Lower leg skin (tissue), 4 donors: ENCODE results near the gene DDX41. TPM values are rescaled to one million over a fixed set of nuclear protein-coding genes. Genes with fewer than 3 reads are reported as not detected.
"Not testable (repeated sequence)": the region's sequence is repeated elsewhere in the genome, so short reads cannot be mapped to it uniquely, and the experiment has no call there.

Experiments used
- DNase-seq, 2 donors: peaks; one replicate each; pipeline ENCODE4 v3.0.0-alpha.2; 2019; ENCODE audit warnings: low spot score in 2 of 2
- H3K4me3 ChIP-seq: fragments of 200-600 bp; sonication (generic); 2 replicates; pipeline ENCODE4 v1.5.1; 2017; ENCODE audit warnings: mild to moderate bottlenecking, low read depth; ENCODE audit not compliant: poor library complexity, severe bottlenecking
- CTCF ChIP-seq, 3 donors: fragments of 450-650 bp; IDR thresholded peaks; one replicate each; pipeline ENCODE4 v1.5.1; 2016; ENCODE audit warnings: antibody characterized with exemption in 3 of 3, mild to moderate bottlenecking in 3 of 3, moderate library complexity in 2 of 3
- POLR2A ChIP-seq, 2 donors: fragments of 450-650 bp; IDR thresholded peaks; one replicate each; pipeline ENCODE4 v1.6.1; 2016 to 2017; ENCODE audit warnings: antibody characterized with exemption in 2 of 2, mild to moderate bottlenecking in 1 of 2, moderate library complexity in 1 of 2
- WGBS, 2 donors: methylation state at CpG; one replicate each; pipeline ENCODE4 v1.1.5; 2018; 5-methylcytosine and 5-hydroxymethylcytosine counted together
- intact Hi-C: fragments of 100-400 bp; cut with DNase I; formaldehyde crosslinking; loops from one replicate; pipeline ENCODE4 v1.15.0; 2023; ENCODE audit warnings: low total_unique reads
- total RNA-seq, 4 donors: library from RNA; depleted of rRNA; stranded (reverse); fragments of >200 nt; gene quantifications; one replicate each; pipeline ENCODE4 v1.1.0, GENCODE V29; 2016

Gene DDX41
- total RNA-seq, 4 donors from 2014 or later = 70.7 to 108 (median 88.6) TPM

DNA sequence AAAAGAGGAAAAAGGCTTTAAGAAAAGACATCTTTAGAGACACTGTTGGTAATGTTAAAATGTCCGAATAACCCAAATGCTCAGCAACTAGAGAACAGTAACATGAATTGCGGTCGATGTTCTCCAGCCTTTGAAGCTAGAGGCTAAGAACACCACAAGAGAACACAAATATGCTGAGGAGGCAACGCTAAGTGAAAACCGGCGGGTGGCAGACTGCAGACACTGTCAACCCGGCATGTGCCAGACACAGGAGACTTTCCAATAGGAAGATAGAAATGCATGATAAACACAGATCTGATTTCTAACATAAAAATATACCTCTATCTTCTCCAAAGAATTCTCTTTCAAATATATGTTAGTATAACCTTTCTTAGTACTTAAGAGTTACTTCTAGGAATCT is 18.4 kb upstream of the DDX41 start:
- intact Hi-C loops = no loop called here
- no peak for DNase-seq
- 88 to 91% methylated on average over 7 of the region's 7 CpGs for WGBS, 2 donors

GRCh38 chr5:177534433-177534832 is 17.7 kb upstream of the DDX41 start:
- WGBS, 2 donors = 96 to 98% methylated on average over 7 of the region's 7 CpGs
- DNase-seq, intact Hi-C loops, H3K4me3 ChIP-seq: not testable (repeated sequence)

More for the DNA sequence above, 18.4 kb upstream of the DDX41 start:
- TF ChIP-seq CTCF (IDR thresholded peaks at IDR 0.05) (no peak), POLR2A (IDR thresholded peaks at IDR 0.05) (no peak)
- H3K4me3 ChIP-seq = no peak overlapping the region

DNA sequence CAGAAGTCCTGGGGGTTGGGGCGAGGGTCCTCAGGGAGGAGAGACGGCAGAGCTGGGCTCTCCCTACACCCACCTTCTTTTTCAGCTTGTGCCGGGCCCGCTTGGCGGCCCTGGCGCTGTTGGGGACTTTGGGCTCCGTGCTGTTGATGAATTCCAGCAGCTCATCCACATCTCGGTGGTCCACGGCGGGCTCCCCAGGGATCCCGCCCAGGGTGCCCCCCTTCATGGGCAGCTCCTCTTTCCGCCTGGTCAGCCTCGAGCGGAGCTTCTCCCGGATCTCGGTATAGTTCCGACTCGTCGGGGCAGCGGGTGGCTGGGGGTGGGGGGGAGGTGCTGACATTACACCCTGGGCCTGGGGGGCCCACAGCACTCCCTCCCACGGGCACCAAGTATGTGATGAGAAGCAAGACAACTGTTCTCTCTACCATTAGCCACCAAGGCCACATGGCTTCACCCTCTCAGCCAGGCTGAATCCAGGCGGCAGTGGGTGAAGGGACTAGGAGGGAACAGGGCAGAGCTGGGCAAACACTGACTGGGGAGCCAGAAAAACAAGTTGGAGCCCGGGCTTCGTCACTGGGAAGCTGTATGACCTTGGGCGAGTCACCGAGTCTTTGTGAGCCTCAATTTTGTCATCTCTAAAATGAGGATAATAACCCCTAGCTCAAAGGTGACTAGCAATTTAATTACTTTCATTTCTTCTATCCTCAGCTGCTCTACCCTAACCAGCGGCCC is 14.6 kb upstream of the DDX41 start:
- H3K4me3 ChIP-seq = no peak overlapping the region
- no peak for TF ChIP-seq POLR2A (IDR thresholded peaks at IDR 0.05)
- intact Hi-C loops = no loop called here
- 83 to 84% methylated on average over 17 to 27 of the region's 27 CpGs for WGBS, 2 donors
- DNase-seq = no peak

GRCh38 chr5:177530638-177531037 is 13.9 kb upstream of the DDX41 start:
- intact Hi-C loops = no loop called here
- 64 to 66% methylated on average over 3 of the region's 3 CpGs for WGBS, 2 donors
- no peak overlapping the region for H3K4me3 ChIP-seq
- no peak for DNase-seq
- no peak for TF ChIP-seq POLR2A (IDR thresholded peaks at IDR 0.05)
- TF ChIP-seq CTCF (IDR thresholded peaks at IDR 0.05) = no peak

GRCh38 chr5:177529247-177530203 is 12.8 kb upstream of the DDX41 start:
- intact Hi-C loops = no loop called here
- TF ChIP-seq CTCF (IDR thresholded peaks at IDR 0.05) = no peak
- TF ChIP-seq POLR2A (IDR thresholded peaks at IDR 0.05) = no peak
- no peak for DNase-seq
- WGBS, 2 donors = 62 to 70% methylated on average over 12 of the region's 12 CpGs
- no peak overlapping the region for H3K4me3 ChIP-seq

GRCh38 chr5:177528631-177529030 is 11.9 kb upstream of the DDX41 start:
- no peak overlapping the region for H3K4me3 ChIP-seq
- TF ChIP-seq CTCF (IDR thresholded peaks at IDR 0.05) (no peak), POLR2A (IDR thresholded peaks at IDR 0.05) (no peak)
- no peak for DNase-seq
- WGBS, 2 donors = 61 to 68% methylated on average over 10 of the region's 10 CpGs
- intact Hi-C loops = no loop called here
